ENCODE results near the gene WNT8B.

Gene WNT8B

DNA sequence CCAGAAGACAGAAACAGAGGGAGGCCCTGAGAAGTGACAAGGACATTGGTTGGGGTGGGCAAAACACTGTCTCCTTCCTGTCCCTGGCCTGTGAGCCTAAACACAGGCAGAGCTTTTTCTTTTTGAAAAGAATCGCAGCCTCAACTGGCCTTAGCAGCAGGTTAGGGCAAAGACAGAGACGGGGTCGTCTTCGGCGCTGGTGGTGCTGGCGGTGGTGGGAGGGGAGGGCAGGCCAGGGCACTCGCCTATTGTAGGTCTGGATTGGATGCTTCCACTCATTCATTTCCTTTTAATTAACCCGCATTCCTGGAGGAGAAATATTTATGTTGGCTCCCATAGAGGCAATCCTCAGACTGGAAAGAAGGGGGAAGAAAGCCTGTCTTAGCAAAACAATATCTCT, 22.6 kb downstream of the WNT8B start:
- DNase-seq (ENCODE audit: low read depth): no peak
- no peak overlapping the region for H3K4me3 ChIP-seq (ENCODE audit: low read depth, low read length)
- TF ChIP-seq, protein P1, sequence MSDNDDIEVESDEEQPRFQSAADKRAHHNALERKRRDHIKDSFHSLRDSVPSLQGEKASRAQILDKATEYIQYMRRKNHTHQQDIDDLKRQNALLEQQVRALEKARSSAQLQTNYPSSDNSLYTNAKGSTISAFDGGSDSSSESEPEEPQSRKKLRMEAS (IDR thresholded peaks at IDR 0.05; ENCODE audit: low read depth, low read length): no peak
- TF ChIP-seq MYC (IDR thresholded peaks at IDR 0.05; ENCODE audit: low read depth, low read length): no peak
- TF ChIP-seq, protein P2, sequence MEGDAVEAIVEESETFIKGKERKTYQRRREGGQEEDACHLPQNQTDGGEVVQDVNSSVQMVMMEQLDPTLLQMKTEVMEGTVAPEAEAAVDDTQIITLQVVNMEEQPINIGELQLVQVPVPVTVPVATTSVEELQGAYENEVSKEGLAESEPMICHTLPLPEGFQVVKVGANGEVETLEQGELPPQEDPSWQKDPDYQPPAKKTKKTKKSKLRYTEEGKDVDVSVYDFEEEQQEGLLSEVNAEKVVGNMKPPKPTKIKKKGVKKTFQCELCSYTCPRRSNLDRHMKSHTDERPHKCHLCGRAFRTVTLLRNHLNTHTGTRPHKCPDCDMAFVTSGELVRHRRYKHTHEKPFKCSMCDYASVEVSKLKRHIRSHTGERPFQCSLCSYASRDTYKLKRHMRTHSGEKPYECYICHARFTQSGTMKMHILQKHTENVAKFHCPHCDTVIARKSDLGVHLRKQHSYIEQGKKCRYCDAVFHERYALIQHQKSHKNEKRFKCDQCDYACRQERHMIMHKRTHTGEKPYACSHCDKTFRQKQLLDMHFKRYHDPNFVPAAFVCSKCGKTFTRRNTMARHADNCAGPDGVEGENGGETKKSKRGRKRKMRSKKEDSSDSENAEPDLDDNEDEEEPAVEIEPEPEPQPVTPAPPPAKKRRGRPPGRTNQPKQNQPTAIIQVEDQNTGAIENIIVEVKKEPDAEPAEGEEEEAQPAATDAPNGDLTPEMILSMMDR (IDR thresholded peaks at IDR 0.05; ENCODE audit: low read depth, low read length): no peak

DNA sequence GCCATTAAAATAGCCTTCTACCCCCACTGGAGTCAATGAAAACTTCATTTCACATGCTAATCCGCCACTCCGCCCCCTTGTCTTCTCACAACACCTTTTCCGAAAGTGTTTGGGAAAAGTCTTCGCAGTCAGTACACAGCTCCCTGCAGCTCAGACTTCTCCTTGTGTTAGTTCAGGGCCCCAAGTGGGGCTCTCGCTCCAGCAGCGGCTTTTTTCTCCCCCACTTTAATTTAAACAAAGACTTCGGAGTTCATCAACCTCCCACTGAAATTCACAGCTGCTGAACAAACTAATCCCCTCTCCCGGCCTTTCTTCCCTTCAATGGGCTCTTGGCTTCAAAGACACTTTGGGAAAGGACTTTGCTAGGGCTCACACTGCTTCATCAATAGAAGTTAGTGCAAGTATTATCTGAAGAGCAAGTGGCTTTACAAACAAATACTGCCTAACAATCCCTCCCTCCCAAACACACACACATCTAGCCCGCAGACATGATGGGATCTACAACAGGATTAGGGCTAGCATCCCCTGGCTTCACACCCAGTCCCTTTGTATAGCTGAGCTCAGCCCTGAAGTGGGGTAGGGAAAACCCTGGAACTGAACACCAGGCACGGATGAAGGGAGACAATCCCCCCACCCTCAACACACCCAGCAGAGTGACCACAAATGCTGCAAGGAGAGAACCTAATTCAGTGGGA, 23.1 kb downstream of the WNT8B start:
- DNase-seq (ENCODE audit: low read depth): no peak
- TF ChIP-seq, protein P1 (IDR thresholded peaks at IDR 0.05; ENCODE audit: low read depth, low read length): no peak
- no peak for TF ChIP-seq MYC (IDR thresholded peaks at IDR 0.05; ENCODE audit: low read depth, low read length)
- TF ChIP-seq, protein P2 (IDR thresholded peaks at IDR 0.05; ENCODE audit: low read depth, low read length): no peak
- no peak for TF ChIP-seq POLR2A (IDR thresholded peaks at IDR 0.05; ENCODE audit: extremely low read depth, insufficient read length)

DNA sequence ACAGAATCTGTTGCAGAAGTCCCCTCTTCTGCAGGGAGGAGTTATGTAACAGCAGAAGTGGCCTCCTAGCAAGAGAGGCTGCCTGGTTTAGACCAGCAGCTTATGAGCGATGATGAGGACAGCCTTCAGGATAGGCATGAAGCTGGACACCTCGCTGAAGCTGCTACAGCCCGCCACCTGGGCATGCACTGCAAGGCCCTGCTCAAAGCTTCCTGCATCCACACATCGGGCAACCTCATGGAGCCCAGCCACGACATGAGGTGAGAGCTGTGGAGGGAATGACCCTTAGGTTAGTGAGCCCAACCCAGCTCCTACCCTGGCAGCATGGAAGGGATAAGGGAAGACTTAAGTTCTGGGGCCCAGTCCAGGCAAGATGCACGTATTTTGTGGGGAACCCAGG, 24.7 kb downstream of the WNT8B start:
- DNase-seq (ENCODE audit: low read depth): no peak
- no peak overlapping the region for H3K4me3 ChIP-seq (ENCODE audit: low read depth, low read length)
- TF ChIP-seq POLR2A (IDR thresholded peaks at IDR 0.05; ENCODE audit: extremely low read depth, insufficient read length) (no peak), MYC (IDR thresholded peaks at IDR 0.05; ENCODE audit: low read depth, low read length) (no peak)
- TF ChIP-seq, protein P1 (IDR thresholded peaks at IDR 0.05; ENCODE audit: low read depth, low read length): no peak
- TF ChIP-seq, protein P2 (IDR thresholded peaks at IDR 0.05; ENCODE audit: low read depth, low read length): no peak

More for the DNA sequence above, 23.1 kb downstream of the WNT8B start:
- no peak overlapping the region for H3K4me3 ChIP-seq (ENCODE audit: low read depth, low read length)

DNA sequence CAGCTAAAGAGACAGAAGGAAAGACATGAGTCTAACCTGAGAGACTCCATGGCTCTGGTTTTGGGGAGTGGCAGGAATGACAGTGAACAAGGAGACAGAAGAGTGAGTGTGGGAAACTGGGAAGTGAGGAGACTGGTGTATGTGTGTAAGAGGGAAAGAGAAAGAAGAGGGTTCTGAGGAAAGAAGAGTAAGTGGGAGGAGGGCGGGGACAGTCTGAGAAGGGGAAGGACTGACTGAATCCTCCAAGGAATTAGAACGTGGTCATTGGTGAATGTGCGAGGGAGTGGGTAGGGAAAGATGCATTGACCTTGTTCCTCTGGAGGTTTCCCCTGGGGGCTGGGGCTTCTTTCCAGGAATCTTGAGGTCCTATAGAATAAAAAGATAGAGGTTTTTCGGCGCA, 26.6 kb downstream of the WNT8B start:
- peak; percentile 22 for DNase-seq (ENCODE audit: low read depth)
- TF ChIP-seq, protein P2 (IDR thresholded peaks at IDR 0.05; ENCODE audit: low read depth, low read length): no peak
- TF ChIP-seq, protein P1 (IDR thresholded peaks at IDR 0.05; ENCODE audit: low read depth, low read length): no peak
- no peak for TF ChIP-seq POLR2A (IDR thresholded peaks at IDR 0.05; ENCODE audit: extremely low read depth, insufficient read length)
- no peak for TF ChIP-seq MYC (IDR thresholded peaks at IDR 0.05; ENCODE audit: low read depth, low read length)
- H3K4me3 ChIP-seq (ENCODE audit: low read depth, low read length): no peak overlapping the region

DNA sequence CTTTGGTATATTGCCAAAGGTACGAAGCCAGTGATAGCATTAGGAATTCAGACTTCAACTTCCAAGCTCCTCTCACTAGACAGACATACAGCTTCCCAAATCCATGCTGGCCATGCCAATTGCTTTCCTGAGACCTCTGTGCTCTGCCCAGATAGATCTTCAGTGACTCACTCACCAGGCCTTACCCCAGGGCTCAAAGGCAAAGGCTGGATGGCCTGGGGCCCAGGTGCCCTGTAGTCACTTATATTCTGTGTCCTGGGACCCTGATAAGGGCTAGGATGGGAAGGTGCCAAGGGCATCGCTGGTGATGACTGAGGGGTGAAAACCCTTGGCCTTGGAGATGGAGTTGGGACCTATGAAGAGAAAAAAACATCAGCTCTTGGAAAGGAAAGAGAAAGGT, 27.7 kb downstream of the WNT8B start:
- no peak overlapping the region for H3K4me3 ChIP-seq (ENCODE audit: low read depth, low read length)
- no peak for DNase-seq (ENCODE audit: low read depth)
- TF ChIP-seq MYC (IDR thresholded peaks at IDR 0.05; ENCODE audit: low read depth, low read length): no peak
- TF ChIP-seq, protein P1 (IDR thresholded peaks at IDR 0.05; ENCODE audit: low read depth, low read length): no peak
- TF ChIP-seq POLR2A (IDR thresholded peaks at IDR 0.05; ENCODE audit: extremely low read depth, insufficient read length): no peak
- TF ChIP-seq, protein P2 (IDR thresholded peaks at IDR 0.05; ENCODE audit: low read depth, low read length): no peak
